ENCODE data around the gene TM4SF20.

The TM4SF20 gene

GRCh38 chr2:227320305-227321094, 58.6 kb downstream of the TM4SF20 start:
- no peak for DNase-seq (ENCODE audit: low read depth, low spot score)

DNA sequence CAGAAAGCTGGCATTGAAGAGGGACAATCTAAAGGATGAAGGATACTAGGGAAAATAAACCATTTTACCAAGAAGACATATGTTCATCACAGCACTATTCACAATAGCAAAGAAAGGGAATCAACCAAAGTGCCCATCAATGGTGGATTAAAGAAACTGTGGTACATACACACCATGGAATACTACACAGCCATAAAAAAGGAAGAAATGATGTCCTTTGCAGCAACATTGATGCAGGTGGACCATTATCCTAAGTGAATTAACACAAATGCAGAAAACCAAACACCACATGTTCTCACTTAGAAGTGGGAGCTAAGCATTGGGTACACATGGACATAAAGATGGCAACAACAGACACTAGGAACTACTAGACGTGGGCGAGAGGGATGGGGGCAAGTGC, 61.3 kb downstream of the TM4SF20 start:
- DNase-seq (ENCODE audit: low read depth, low spot score), result no peak

GRCh38 chr2:227313310-227313709, 65.8 kb downstream of the TM4SF20 start:
- DNase-seq (ENCODE audit: low read depth, low spot score), result no peak

DNA sequence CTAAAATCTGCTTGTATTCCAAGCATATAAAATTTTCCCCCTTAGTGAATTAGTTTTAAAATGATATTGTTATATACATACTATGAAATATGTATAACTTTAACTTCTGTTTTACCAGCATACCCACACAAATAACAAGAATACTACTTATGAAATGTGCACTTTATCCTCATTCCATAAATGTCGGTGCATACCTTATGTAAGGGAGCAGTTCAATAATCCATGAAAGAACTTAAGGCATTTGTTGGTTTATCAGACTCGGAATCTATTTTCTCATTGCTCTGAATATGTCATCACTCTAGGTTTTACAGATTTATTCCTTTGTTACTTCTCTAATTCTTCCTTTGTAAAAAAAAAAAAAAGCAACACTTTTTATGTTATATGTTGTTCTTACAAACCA, 66.5 kb downstream of the TM4SF20 start:
- DNase-seq (ENCODE audit: low read depth, low spot score), result no peak

Measured in iPS DF 19.7 (cell line).